Upper lobe of right lung (tissue), 1 donor: ENCODE data around the gene GRIN1. TPM values are rescaled to one million over a fixed set of nuclear protein-coding genes. Genes with fewer than 3 reads are reported as not detected.

ENCODE experiments used
- ATAC-seq: fragments of 200-7000 bp; cut with Tn5 transposase; one replicate; pipeline ENCODE4 v1.9.1; 2020; ENCODE audit warnings: mild to moderate bottlenecking, moderate library complexity
- DNase-seq: peaks from one replicate; pipeline ENCODE4 v3.0.0-alpha.2; 2020
- H3K27ac ChIP-seq: fragments of 200-600 bp; one replicate; pipeline ENCODE4 v1.8.0; 2022
- H3K27me3 ChIP-seq: fragments of 200-600 bp; one replicate; pipeline ENCODE4 v1.8.0; 2022; ENCODE audit warnings: mild to moderate bottlenecking
- H3K36me3 ChIP-seq: fragments of 200-600 bp; one replicate; pipeline ENCODE4 v1.8.0; 2022
- H3K4me1 ChIP-seq: fragments of 200-600 bp; one replicate; pipeline ENCODE4 v1.8.0; 2022
- H3K4me3 ChIP-seq: fragments of 200-600 bp; one replicate; pipeline ENCODE4 v1.8.0; 2022; ENCODE audit warnings: mild to moderate bottlenecking
- H3K9me3 ChIP-seq: fragments of 200-600 bp; one replicate; pipeline ENCODE4 v1.8.0; 2022
- intact Hi-C: fragments of 100-400 bp; cut with DNase I; formaldehyde crosslinking; loops from one replicate; pipeline ENCODE4 v1.11.0; 2022
- total RNA-seq: library from RNA; stranded (reverse); fragmentation: NEBNext Ultra II Directional; extraction: Animal tissue kit (Norgen Biotek cat#: 25700); gene quantifications from one replicate; pipeline ENCODE4 v1.2.1, GENCODE V29; 2021
- TF ChIP-seq, protein P1 (sequence below): fragments of 200-600 bp; IDR thresholded peaks from one replicate; pipeline ENCODE4 v1.8.0; 2022; ENCODE audit warnings: antibody characterized with exemption
- donor health status: DM: no; HTN: yes; CAD: no; lungs with severe emphysema.

Gene GRIN1
- total RNA-seq, 1 donor from 2014 or later, result 0.64 TPM

DNA sequence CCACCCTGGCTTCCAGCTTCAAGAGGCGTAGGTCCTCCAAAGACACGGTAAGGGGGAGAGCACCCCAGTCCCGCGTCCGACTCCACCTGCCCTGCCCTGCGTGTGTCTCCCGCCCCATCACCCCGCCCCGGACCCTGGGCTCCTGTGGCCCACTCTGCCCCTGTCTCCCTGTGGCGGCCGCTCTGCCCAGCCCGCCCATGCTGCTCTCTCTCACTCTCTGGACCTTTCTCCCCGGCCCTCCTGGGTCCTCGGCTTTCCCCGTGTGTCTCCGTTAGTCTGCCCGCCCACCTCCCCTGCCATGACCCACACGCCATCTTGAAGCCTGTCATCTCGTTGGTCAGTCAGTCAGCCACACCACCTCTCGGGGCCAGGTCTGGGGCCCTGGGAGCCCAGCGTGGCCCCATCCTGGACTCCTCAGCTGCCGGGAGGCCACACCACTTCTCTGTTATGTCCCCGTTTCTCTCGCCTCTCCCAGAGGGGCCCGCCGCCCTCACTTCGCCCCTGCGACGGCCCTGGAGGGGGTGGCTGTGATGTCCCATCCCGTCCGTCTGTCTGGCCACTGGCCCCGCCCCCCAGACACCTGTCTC lies 26.4 kb downstream of the GRIN1 start:
- DNase-seq, result no peak
- ATAC-seq, result no peak
- H3K27me3 ChIP-seq, result peaks cover 99% of the 10 kb centered on the region
- H3K36me3 ChIP-seq, result no peaks in the 10 kb centered on the region
- no peaks in the 10 kb centered on the region for H3K9me3 ChIP-seq
- H3K4me3 ChIP-seq, result no peak overlapping the region
- no peak overlapping the region for H3K27ac ChIP-seq
- TF ChIP-seq, protein P1, sequence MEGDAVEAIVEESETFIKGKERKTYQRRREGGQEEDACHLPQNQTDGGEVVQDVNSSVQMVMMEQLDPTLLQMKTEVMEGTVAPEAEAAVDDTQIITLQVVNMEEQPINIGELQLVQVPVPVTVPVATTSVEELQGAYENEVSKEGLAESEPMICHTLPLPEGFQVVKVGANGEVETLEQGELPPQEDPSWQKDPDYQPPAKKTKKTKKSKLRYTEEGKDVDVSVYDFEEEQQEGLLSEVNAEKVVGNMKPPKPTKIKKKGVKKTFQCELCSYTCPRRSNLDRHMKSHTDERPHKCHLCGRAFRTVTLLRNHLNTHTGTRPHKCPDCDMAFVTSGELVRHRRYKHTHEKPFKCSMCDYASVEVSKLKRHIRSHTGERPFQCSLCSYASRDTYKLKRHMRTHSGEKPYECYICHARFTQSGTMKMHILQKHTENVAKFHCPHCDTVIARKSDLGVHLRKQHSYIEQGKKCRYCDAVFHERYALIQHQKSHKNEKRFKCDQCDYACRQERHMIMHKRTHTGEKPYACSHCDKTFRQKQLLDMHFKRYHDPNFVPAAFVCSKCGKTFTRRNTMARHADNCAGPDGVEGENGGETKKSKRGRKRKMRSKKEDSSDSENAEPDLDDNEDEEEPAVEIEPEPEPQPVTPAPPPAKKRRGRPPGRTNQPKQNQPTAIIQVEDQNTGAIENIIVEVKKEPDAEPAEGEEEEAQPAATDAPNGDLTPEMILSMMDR, result no peak
- intact Hi-C loops, result no loop called here
- H3K4me1 ChIP-seq, result peaks cover 34% of the 10 kb centered on the region

- H3K9me3 ChIP-seq, result no peaks in the 10 kb centered on the region
- no peaks in the 10 kb centered on the region for H3K36me3 ChIP-seq
- no peak for ATAC-seq
- H3K4me1 ChIP-seq, result peaks cover 34% of the 10 kb centered on the region
- H3K27me3 ChIP-seq, result peaks cover 99% of the 10 kb centered on the region
- no peak overlapping the region for H3K4me3 ChIP-seq
- intact Hi-C loops, result no loop called here
- DNase-seq, result no peak
- no peak overlapping the region for H3K27ac ChIP-seq
- TF ChIP-seq, protein P1, result no peak
Observed at GRCh38 chr9:137166380-137167229, 27.7 kb downstream of the GRIN1 start.

DNA sequence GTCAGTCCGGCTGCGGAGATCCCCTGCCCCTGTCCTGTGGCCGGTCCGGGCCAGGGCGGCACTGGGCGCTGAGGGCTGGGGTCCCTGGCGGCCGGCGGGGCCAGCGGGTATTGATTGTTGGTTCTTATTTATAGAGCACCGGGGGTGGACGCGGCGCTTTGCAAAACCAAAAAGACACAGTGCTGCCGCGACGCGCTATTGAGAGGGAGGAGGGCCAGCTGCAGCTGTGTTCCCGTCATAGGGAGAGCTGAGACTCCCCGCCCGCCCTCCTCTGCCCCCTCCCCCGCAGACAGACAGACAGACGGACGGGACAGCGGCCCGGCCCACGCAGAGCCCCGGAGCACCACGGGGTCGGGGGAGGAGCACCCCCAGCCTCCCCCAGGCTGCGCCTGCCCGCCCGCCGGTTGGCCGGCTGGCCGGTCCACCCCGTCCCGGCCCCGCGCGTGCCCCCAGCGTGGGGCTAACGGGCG lies 28.4 kb downstream of the GRIN1 start:
- H3K4me3 ChIP-seq, result no peak overlapping the region
- DNase-seq (no peak), ATAC-seq (no peak)
- intact Hi-C loops, result no loop called here
- peaks cover 97% of the 10 kb centered on the region for H3K27me3 ChIP-seq
- no peaks in the 10 kb centered on the region for H3K36me3 ChIP-seq
- TF ChIP-seq, protein P1, result no peak
- peaks cover 27% of the 10 kb centered on the region for H3K4me1 ChIP-seq
- no peaks in the 10 kb centered on the region for H3K9me3 ChIP-seq
- H3K27ac ChIP-seq, result no peak overlapping the region

DNA sequence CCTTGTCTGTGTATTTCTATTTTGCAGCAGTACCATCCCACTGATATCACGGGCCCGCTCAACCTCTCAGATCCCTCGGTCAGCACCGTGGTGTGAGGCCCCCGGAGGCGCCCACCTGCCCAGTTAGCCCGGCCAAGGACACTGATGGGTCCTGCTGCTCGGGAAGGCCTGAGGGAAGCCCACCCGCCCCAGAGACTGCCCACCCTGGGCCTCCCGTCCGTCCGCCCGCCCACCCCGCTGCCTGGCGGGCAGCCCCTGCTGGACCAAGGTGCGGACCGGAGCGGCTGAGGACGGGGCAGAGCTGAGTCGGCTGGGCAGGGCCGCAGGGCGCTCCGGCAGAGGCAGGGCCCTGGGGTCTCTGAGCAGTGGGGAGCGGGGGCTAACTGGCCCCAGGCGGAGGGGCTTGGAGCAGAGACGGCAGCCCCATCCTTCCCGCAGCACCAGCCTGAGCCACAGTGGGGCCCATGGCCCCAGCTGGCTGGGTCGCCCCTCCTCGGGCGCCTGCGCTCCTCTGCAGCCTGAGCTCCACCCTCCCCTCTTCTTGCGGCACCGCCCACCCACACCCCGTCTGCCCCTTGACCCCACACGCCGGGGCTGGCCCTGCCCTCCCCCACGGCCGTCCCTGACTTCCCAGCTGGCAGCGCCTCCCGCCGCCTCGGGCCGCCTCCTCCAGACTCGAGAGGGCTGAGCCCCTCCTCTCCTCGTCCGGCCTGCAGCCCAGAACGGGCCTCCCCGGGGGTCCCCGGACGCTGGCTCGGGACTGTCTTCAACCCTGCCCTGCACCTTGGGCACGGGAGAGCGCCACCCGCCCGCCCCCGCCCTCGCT lies 29.0 kb downstream of the GRIN1 start:
- no peaks in the 10 kb centered on the region for H3K9me3 ChIP-seq
- peaks cover 97% of the 10 kb centered on the region for H3K27me3 ChIP-seq
- H3K36me3 ChIP-seq, result no peaks in the 10 kb centered on the region
- TF ChIP-seq, protein P1, result no peak
- intact Hi-C loops, result no loop called here
- DNase-seq, result no peak
- H3K27ac ChIP-seq, result no peak overlapping the region
- H3K4me3 ChIP-seq, result peak overlapping the region; percentile 29
- no peak for ATAC-seq
- peaks cover 21% of the 10 kb centered on the region for H3K4me1 ChIP-seq

DNA sequence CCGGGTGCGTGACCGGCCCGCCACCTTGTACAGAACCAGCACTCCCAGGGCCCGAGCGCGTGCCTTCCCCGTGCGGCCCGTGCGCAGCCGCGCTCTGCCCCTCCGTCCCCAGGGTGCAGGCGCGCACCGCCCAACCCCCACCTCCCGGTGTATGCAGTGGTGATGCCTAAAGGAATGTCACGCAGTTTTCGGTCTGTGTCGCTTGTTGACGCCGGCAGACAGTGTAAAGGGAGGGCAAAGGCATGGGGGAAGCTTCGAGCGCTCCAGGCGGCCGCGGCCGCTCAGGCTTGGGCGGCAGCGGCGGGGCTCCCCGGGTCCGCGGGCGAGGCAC lies 29.6 kb downstream of the GRIN1 start:
- Histone ChIP-seq H3K9me3 (no peaks in the 10 kb centered on the region), H3K4me1 (peaks cover 15% of the 10 kb centered on the region), H3K27ac (no peak overlapping the region), H3K36me3 (no peaks in the 10 kb centered on the region), H3K27me3 (peaks cover 94% of the 10 kb centered on the region), H3K4me3 (peak overlapping the region; percentile 29)
- DNase-seq (no peak), ATAC-seq (no peak)
- TF ChIP-seq, protein P1, result no peak
- intact Hi-C loops, result no loop called here
